Measurements from ENCODE around the gene FSTL5.

FSTL5 gene

GRCh38 chr4:161629694-161630441 is 533.9 kb downstream of the FSTL5 start:
- no peaks in the 10 kb centered on the region for H3K4me1 Mint-ChIP-seq
- ATAC-seq (replicated peaks) (no peak), DNase-seq (no peak)
- no peak overlapping the region for H3K4me3 Mint-ChIP-seq
- peaks cover 0 to 4% of the 10 kb centered on the region in 2 donors for H3K9me3 Mint-ChIP-seq
- no peaks in the 10 kb centered on the region for H3K27me3 Mint-ChIP-seq
- no peaks in the 10 kb centered on the region for H3K36me3 Mint-ChIP-seq
- H3K27ac Mint-ChIP-seq = no peak overlapping the region

GRCh38 chr4:161604516-161605300 is 559.1 kb downstream of the FSTL5 start:
- Mint-ChIP-seq H3K4me3 (no peak overlapping the region), H3K4me1 (no peaks in the 10 kb centered on the region), H3K36me3 (no peaks in the 10 kb centered on the region), H3K9me3 (no peaks in the 10 kb centered on the region), H3K27me3 (no peaks in the 10 kb centered on the region), H3K27ac (no peak overlapping the region)
- DNase-seq (no peak), ATAC-seq (replicated peaks) (peak; percentile 23 to 42)

- H3K27ac Mint-ChIP-seq = no peak overlapping the region
- no peaks in the 10 kb centered on the region for H3K9me3 Mint-ChIP-seq
- H3K36me3 Mint-ChIP-seq = no peaks in the 10 kb centered on the region
- DNase-seq = no peak
- H3K27me3 Mint-ChIP-seq = no peaks in the 10 kb centered on the region
- no peaks in the 10 kb centered on the region for H3K4me1 Mint-ChIP-seq
- H3K4me3 Mint-ChIP-seq = no peak overlapping the region
- no peak for ATAC-seq (replicated peaks)
These were observed 562.8 kb downstream of the FSTL5 start for GRCh38 chr4:161601011-161601410.

- no peak overlapping the region for H3K4me3 Mint-ChIP-seq
- no peak overlapping the region for H3K27ac Mint-ChIP-seq
- no peaks in the 10 kb centered on the region for H3K9me3 Mint-ChIP-seq
- no peaks in the 10 kb centered on the region for H3K4me1 Mint-ChIP-seq
- no peaks in the 10 kb centered on the region for H3K27me3 Mint-ChIP-seq
- ATAC-seq (replicated peaks) (no peak), DNase-seq (no peak)
- H3K36me3 Mint-ChIP-seq = no peaks in the 10 kb centered on the region
These were observed 568.5 kb downstream of the FSTL5 start for GRCh38 chr4:161595230-161595771.

GRCh38 chr4:161585011-161585410 is 578.8 kb downstream of the FSTL5 start:
- no peak overlapping the region for H3K4me3 Mint-ChIP-seq
- H3K9me3 Mint-ChIP-seq = peaks cover 3 to 5% of the 10 kb centered on the region in 2 donors
- no peaks in the 10 kb centered on the region for H3K4me1 Mint-ChIP-seq
- ATAC-seq (replicated peaks) = no peak
- no peak for DNase-seq
- H3K27ac Mint-ChIP-seq = no peak overlapping the region
- H3K36me3 Mint-ChIP-seq = no peaks in the 10 kb centered on the region
- no peaks in the 10 kb centered on the region for H3K27me3 Mint-ChIP-seq

GRCh38 chr4:161583549-161583948 is 580.3 kb downstream of the FSTL5 start:
- H3K4me1 Mint-ChIP-seq = no peaks in the 10 kb centered on the region
- DNase-seq (no peak), ATAC-seq (replicated peaks) (no peak)
- H3K9me3 Mint-ChIP-seq = peaks cover 0 to 3% of the 10 kb centered on the region in 2 donors
- no peaks in the 10 kb centered on the region for H3K36me3 Mint-ChIP-seq
- H3K4me3 Mint-ChIP-seq = no peak overlapping the region
- H3K27me3 Mint-ChIP-seq = no peaks in the 10 kb centered on the region
- H3K27ac Mint-ChIP-seq = no peak overlapping the region

- peaks cover 0 to 3% of the 10 kb centered on the region in 2 donors for H3K9me3 Mint-ChIP-seq
- H3K36me3 Mint-ChIP-seq = no peaks in the 10 kb centered on the region
- H3K27me3 Mint-ChIP-seq = no peaks in the 10 kb centered on the region
- no peak overlapping the region for H3K27ac Mint-ChIP-seq
- no peak for DNase-seq
- no peak overlapping the region for H3K4me3 Mint-ChIP-seq
- H3K4me1 Mint-ChIP-seq = no peaks in the 10 kb centered on the region
- no peak for ATAC-seq (replicated peaks)
These were observed 582.3 kb downstream of the FSTL5 start for GRCh38 chr4:161581262-161582230.

GRCh38 chr4:161577579-161578301 is 586.1 kb downstream of the FSTL5 start:
- DNase-seq (no peak), ATAC-seq (replicated peaks) (no peak)
- Mint-ChIP-seq H3K4me3 (no peak overlapping the region), H3K36me3 (no peaks in the 10 kb centered on the region), H3K27ac (no peak overlapping the region), H3K9me3 (peaks cover 0 to 5% of the 10 kb centered on the region in 2 donors), H3K4me1 (no peaks in the 10 kb centered on the region), H3K27me3 (no peaks in the 10 kb centered on the region)

- no peak overlapping the region for H3K4me3 Mint-ChIP-seq
- ATAC-seq (replicated peaks) (no peak), DNase-seq (no peak)
- no peaks in the 10 kb centered on the region for H3K27me3 Mint-ChIP-seq
- H3K9me3 Mint-ChIP-seq = peaks cover 0 to 3% of the 10 kb centered on the region in 2 donors
- no peaks in the 10 kb centered on the region for H3K36me3 Mint-ChIP-seq
- no peak overlapping the region for H3K27ac Mint-ChIP-seq
- no peaks in the 10 kb centered on the region for H3K4me1 Mint-ChIP-seq
These were observed 590.0 kb downstream of the FSTL5 start for GRCh38 chr4:161573836-161574235.

- Mint-ChIP-seq H3K4me3 (no peak overlapping the region), H3K4me1 (no peaks in the 10 kb centered on the region), H3K27me3 (no peaks in the 10 kb centered on the region), H3K36me3 (no peaks in the 10 kb centered on the region), H3K9me3 (no peaks in the 10 kb centered on the region), H3K27ac (no peak overlapping the region)
- ATAC-seq (replicated peaks) (no peak), DNase-seq (no peak)
These were observed 599.5 kb downstream of the FSTL5 start for GRCh38 chr4:161564230-161564834.

- no peaks in the 10 kb centered on the region for H3K27me3 Mint-ChIP-seq
- no peaks in the 10 kb centered on the region for H3K4me1 Mint-ChIP-seq
- H3K27ac Mint-ChIP-seq = no peak overlapping the region
- ATAC-seq (replicated peaks) (no peak), DNase-seq (no peak)
- H3K36me3 Mint-ChIP-seq = no peaks in the 10 kb centered on the region
- no peak overlapping the region for H3K4me3 Mint-ChIP-seq
- no peaks in the 10 kb centered on the region for H3K9me3 Mint-ChIP-seq
These were observed 607.8 kb downstream of the FSTL5 start for GRCh38 chr4:161555689-161556660.

- Mint-ChIP-seq H3K4me3 (no peak overlapping the region), H3K27ac (no peak overlapping the region), H3K9me3 (no peaks in the 10 kb centered on the region), H3K36me3 (no peaks in the 10 kb centered on the region), H3K27me3 (no peaks in the 10 kb centered on the region), H3K4me1 (no peaks in the 10 kb centered on the region)
- no peak for DNase-seq
- ATAC-seq (replicated peaks) = no peak
These were observed 609.3 kb downstream of the FSTL5 start for GRCh38 chr4:161554372-161554990.
